ENCODE results near the gene DTL. TPM values are rescaled to one million over a fixed set of nuclear protein-coding genes. Genes with fewer than 3 reads are reported as not detected.

Gene DTL
- polyA plus RNA-seq, 1 of the 3 experiments (the other 2 are of a cell fraction), result 9.3 TPM

- ChIA-PET POLR2A (no interaction called here), CTCF (no interaction called here)
- Histone ChIP-seq H3K36me3 (replicated peaks in 1 of 2; ENCODE audit: control insufficient read depth in 1 of 2, insufficient read depth in 2 of 2, low read length in 1 of 2) (no peaks in the 10 kb centered on the region), H3K9me2 (no peaks in the 10 kb centered on the region), H4K20me1 (ENCODE audit: insufficient read depth) (no peaks in the 10 kb centered on the region), H3K27ac (ENCODE audit: low read depth in 2 of 2, low read length in 1 of 2) (no peak overlapping the region), H3F3A (replicated peaks; ENCODE audit: insufficient read depth) (no peaks in the 10 kb centered on the region), H2AFZ (ENCODE audit: low read depth) (no peak overlapping the region), H3K4me1 (ENCODE audit: control insufficient read depth in 1 of 2, insufficient read depth in 2 of 2, low read depth in 1 of 2, low read length in 1 of 2) (no peaks in the 10 kb centered on the region), H3K4me2 (no peak overlapping the region), H3K27me3 (ENCODE audit: insufficient read depth) (no peaks in the 10 kb centered on the region), H3K9me3 (no peaks in the 10 kb centered on the region), H3K9ac (no peak overlapping the region), H3K79me2 (ENCODE audit: insufficient read depth) (no peaks in the 10 kb centered on the region), H3K4me3 (ENCODE audit: low read depth in 2 of 2, low read length in 1 of 2) (no peak overlapping the region)
- 93% methylated on average over 5 of the region's 5 CpGs for WGBS (ENCODE audit: low lambda C conversion rate)
- no peak for TF ChIP-seq TCF12 (IDR thresholded peaks at IDR 0.05)
- no peak for TF ChIP-seq ELF1 (IDR thresholded peaks at IDR 0.05)
- no peak for TF ChIP-seq PBX3 (IDR thresholded peaks at IDR 0.05)
- no peak for TF ChIP-seq ZBTB33 (IDR thresholded peaks at IDR 0.05; ENCODE audit: borderline replicate concordance, low read depth)
- DNase-seq, result no peak
Observed at GRCh38 chr1:212138457-212138856, 102.9 kb downstream of the DTL start.

GRCh38 chr1:212139526-212140135 is 104.1 kb downstream of the DTL start:
- H3K36me3 ChIP-seq (replicated peaks in 1 of 2; ENCODE audit: control insufficient read depth in 1 of 2, insufficient read depth in 2 of 2, low read length in 1 of 2), result no peaks in the 10 kb centered on the region
- no peaks in the 10 kb centered on the region for H3K4me1 ChIP-seq (ENCODE audit: control insufficient read depth in 1 of 2, insufficient read depth in 2 of 2, low read depth in 1 of 2, low read length in 1 of 2)
- no peaks in the 10 kb centered on the region for H4K20me1 ChIP-seq (ENCODE audit: insufficient read depth)
- no peak for DNase-seq
- H3K4me3 ChIP-seq (ENCODE audit: low read depth in 2 of 2, low read length in 1 of 2), result no peak overlapping the region
- no peaks in the 10 kb centered on the region for H3K79me2 ChIP-seq (ENCODE audit: insufficient read depth)
- H3K27ac ChIP-seq (ENCODE audit: low read depth in 2 of 2, low read length in 1 of 2), result no peak overlapping the region
- 94% methylated on average over 3 of the region's 3 CpGs for WGBS (ENCODE audit: low lambda C conversion rate)
- no peak overlapping the region for H3K9ac ChIP-seq
- no peaks in the 10 kb centered on the region for H3K9me3 ChIP-seq
- H2AFZ ChIP-seq (ENCODE audit: low read depth), result no peak overlapping the region
- H3F3A ChIP-seq (replicated peaks; ENCODE audit: insufficient read depth), result no peaks in the 10 kb centered on the region
- CTCF ChIA-PET, result interaction anchor here (1.3 kb wide), 1 partner anchor 13 kb away, joined by 3 read pairs; no protein-coding TSS in a partner anchor
- H3K27me3 ChIP-seq (ENCODE audit: insufficient read depth), result no peaks in the 10 kb centered on the region
- TF ChIP-seq REST (IDR thresholded peaks at IDR 0.05; ENCODE audit: low read depth, low read length), result no peak
- TF ChIP-seq GATA2 (CRISPR knock-in tag; IDR thresholded peaks at IDR 0.05), result no peak
- TF ChIP-seq CTCF (IDR thresholded peaks at IDR 0.05), result no peak
- no peak for TF ChIP-seq NRF1 (IDR thresholded peaks at IDR 0.05; ENCODE audit: low read depth, low read length)
- TF ChIP-seq MEF2A (IDR thresholded peaks at IDR 0.05; ENCODE audit: borderline replicate concordance, low read depth), result no peak
- TF ChIP-seq ZBTB33 (IDR thresholded peaks at IDR 0.05; ENCODE audit: borderline replicate concordance, low read depth), result no peak
- TF ChIP-seq ELF1 (IDR thresholded peaks at IDR 0.05), result no peak
- TF ChIP-seq FOXM1 (IDR thresholded peaks at IDR 0.05; ENCODE audit: low read depth), result no peak
- no peak overlapping the region for H3K4me2 ChIP-seq
- no peaks in the 10 kb centered on the region for H3K9me2 ChIP-seq
- POLR2A ChIA-PET, result no interaction called here

Data from SK-N-SH (cell line).